Measurements from ENCODE around the gene HORMAD2.
A peak's percentile ranks its signal among the peaks of the same experiment; 100 is the strongest.
"Not testable (repeated sequence)": the region's sequence is repeated elsewhere in the genome, so short reads cannot be mapped to it uniquely, and the experiment has no call there.

Gene HORMAD2

DNA sequence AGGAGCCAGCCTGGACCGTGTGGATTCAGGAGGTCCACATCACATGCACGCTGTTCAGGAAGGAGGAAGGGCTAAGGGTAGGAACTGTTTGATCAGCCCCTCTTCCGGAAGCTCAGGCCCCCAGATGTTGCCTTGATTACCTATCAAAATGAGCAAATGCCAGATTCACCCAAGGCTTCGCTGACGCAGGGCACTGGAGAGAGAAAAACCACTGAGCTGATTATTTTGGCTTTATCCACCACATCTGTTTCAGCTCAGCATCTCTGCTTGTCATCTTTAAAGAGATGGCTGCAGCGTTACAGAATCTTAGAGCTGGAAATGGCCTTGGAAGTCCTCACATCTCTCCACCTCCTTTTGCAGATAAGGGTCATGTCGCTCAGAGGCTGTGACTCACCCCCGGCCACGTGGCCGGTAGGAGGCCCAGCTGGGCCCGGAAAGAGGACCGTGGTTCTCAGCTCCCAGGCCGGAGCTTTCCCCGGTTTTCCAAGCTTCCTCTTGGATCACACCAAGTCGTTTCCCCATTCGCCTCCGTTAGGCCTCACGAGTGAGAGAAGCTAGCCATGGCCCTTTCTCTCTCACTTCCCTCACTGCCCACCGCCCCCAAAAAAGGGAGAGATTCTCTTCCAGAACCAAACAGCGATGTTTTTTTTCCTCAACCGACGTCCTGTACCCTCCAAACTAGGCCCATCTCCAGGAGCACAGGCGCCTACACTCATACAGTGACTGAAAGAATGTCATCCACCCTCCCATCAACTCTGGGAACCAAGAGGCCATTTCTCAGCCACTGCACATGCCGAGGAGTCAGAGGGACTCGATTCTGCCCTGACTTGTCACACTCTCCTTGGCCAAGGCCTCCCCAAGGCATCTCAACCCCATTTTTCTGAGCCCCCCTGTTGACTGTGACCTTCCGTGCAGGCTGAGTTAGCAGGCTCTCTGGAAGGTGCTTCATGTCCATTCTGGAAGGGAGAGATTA lies 128.7 kb downstream of the HORMAD2 start:
- Histone ChIP-seq H3K27ac (ENCODE audit: low read length) (peak overlapping the region; percentile 58), H3K9me3 (ENCODE audit: control insufficient read depth in 2 of 2, low read length in 2 of 2) (no peaks in the 10 kb centered on the region), H3K27me3 (ENCODE audit: control insufficient read depth in 1 of 2, insufficient read depth in 2 of 2, low read length in 2 of 2) (peaks cover 3 to 6% of the 10 kb centered on the region in 2 donors), H3K36me3 (ENCODE audit: control insufficient read depth in 2 of 2, insufficient read depth in 2 of 2, low read length in 2 of 2) (no peaks in the 10 kb centered on the region), H3K9ac (ENCODE audit: low read length in 2 of 2) (no peak overlapping the region), H3K4me3 (ENCODE audit: low read length in 2 of 2) (peak overlapping the region in 1 of 2 donors; percentile 22), H3K4me1 (ENCODE audit: control insufficient read depth, insufficient read depth, low read length) (peaks cover 10% of the 10 kb centered on the region)

GRCh38 chr22:30209642-30210041 lies 129.4 kb downstream of the HORMAD2 start:
- Histone ChIP-seq H3K4me1 (ENCODE audit: control insufficient read depth, insufficient read depth, low read length) (peaks cover 10% of the 10 kb centered on the region), H3K9me3 (ENCODE audit: control insufficient read depth in 2 of 2, low read length in 2 of 2) (no peaks in the 10 kb centered on the region), H3K4me3 (ENCODE audit: low read length in 2 of 2) (no peak overlapping the region), H3K27ac (ENCODE audit: low read length) (peak overlapping the region; percentile 58), H3K36me3 (ENCODE audit: control insufficient read depth in 2 of 2, insufficient read depth in 2 of 2, low read length in 2 of 2) (no peaks in the 10 kb centered on the region), H3K27me3 (ENCODE audit: control insufficient read depth in 1 of 2, insufficient read depth in 2 of 2, low read length in 2 of 2) (peaks cover 3 to 7% of the 10 kb centered on the region in 2 donors), H3K9ac (ENCODE audit: low read length in 2 of 2) (no peak overlapping the region)

DNA sequence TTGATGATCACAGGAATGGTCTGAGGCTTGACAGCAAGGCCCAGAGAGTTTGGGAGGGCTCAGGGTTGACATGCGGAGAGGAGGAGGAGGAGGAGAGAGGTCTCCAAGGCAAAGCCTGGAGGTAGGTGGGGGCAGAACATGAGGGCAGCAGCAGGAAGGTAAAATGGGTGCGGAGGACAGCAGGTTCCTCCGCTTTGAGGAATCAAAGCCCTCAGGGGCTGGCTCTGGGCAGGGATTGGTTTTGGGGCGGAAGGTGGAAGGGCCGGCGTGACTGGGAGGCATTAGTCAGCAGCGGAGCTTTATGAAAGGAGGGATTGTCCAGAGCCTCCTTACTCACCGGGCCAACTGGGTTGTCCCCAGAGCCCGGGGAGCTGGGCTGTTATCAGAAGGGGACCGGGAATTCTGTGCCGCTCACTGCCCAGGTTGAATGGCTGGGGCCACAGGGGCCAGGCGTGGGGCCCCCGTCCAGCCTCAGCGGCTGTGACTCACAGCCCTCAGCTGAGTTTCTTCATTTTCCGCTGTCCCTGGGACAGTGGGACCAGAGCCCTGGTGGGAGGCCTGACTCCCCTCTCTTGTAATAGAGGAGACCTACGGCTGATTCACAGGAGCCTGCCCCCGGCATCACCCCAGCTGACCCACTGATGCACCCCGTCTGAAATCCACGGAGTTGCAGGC lies 130.1 kb downstream of the HORMAD2 start:
- Histone ChIP-seq H3K27me3 (ENCODE audit: control insufficient read depth in 1 of 2, insufficient read depth in 2 of 2, low read length in 2 of 2) (peaks cover 3 to 7% of the 10 kb centered on the region in 2 donors), H3K36me3 (ENCODE audit: control insufficient read depth in 2 of 2, insufficient read depth in 2 of 2, low read length in 2 of 2) (no peaks in the 10 kb centered on the region), H3K4me1 (ENCODE audit: control insufficient read depth, insufficient read depth, low read length) (peaks cover 8% of the 10 kb centered on the region), H3K9ac (ENCODE audit: low read length in 2 of 2) (no peak overlapping the region), H3K27ac (ENCODE audit: low read length) (no peak overlapping the region), H3K4me3 (ENCODE audit: low read length in 2 of 2) (no peak overlapping the region), H3K9me3 (ENCODE audit: control insufficient read depth in 2 of 2, low read length in 2 of 2) (no peaks in the 10 kb centered on the region)

DNA sequence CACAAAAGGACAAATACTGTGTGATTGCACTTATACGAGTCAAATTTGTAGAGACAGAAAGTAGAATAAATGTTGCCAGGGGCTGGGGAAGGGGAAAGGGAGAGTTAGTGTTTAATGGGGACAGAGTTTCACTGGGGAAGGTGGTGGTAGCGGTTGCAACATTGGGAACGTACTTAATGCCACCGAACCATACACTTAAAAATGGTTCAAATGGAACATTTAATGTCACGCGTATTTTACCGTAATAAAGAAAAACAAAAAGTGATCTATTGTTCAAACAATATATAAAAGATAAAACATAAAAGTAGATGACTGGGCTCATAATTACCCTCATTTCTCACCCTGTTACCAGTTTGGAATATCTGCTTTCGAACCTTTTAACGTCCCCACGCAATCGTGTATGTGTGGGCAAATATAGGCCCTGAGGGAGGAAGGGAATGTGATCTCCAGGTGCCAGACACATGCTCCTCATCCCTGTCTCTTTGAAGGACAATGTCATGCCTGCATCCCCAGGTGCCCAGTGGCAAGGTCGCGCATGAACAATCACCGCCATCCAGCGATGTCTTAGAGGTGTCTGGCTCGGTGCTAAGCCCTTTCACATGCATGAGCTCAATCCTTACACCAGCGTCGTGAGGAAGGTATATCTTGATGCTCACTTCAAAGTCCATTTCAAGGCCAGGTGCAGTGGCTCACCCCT lies 131.0 kb downstream of the HORMAD2 start:
- no peak overlapping the region for H3K9ac ChIP-seq (ENCODE audit: low read length in 2 of 2)
- H3K27ac ChIP-seq (ENCODE audit: low read length) = no peak overlapping the region
- no peaks in the 10 kb centered on the region for H3K36me3 ChIP-seq (ENCODE audit: control insufficient read depth in 2 of 2, insufficient read depth in 2 of 2, low read length in 2 of 2)
- no peak overlapping the region for H3K4me3 ChIP-seq (ENCODE audit: low read length in 2 of 2)
- H3K4me1 ChIP-seq (ENCODE audit: control insufficient read depth, insufficient read depth, low read length) = peaks cover 4% of the 10 kb centered on the region
- H3K27me3 ChIP-seq (ENCODE audit: control insufficient read depth in 1 of 2, insufficient read depth in 2 of 2, low read length in 2 of 2) = peaks cover 0 to 8% of the 10 kb centered on the region in 2 donors
- no peaks in the 10 kb centered on the region for H3K9me3 ChIP-seq (ENCODE audit: control insufficient read depth in 2 of 2, low read length in 2 of 2)

DNA sequence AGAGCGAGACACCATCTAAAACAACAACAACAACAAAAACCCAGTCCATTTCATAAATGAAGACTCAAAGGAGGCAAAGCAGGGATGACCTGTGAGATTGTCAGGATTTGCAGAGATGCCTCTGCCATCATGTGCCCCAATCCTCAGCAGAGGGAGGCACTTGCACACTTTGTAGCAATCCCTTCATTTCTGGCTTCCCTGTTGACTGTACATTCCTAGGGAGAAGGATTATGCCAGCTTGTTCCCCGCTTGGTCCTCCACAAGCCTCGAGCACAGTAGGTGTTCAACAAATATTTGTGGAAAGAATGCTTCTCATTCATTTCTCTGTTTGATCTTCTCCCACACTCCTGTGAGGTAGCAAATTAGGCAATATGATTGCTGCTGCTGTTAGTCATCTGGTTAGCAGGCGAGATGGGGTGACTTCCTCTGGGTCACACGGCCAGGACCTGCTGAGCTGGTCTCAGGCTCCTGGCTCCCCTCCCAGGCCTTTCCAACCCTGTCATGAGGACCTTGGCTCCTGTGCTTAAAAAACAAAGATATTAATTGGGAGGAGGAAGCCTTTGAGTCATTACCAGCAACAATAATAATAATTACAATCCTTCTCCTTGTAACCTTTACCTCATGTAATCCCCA lies 132.2 kb downstream of the HORMAD2 start:
- no peak overlapping the region for H3K9ac ChIP-seq (ENCODE audit: low read length in 2 of 2)
- peaks cover 4% of the 10 kb centered on the region for H3K4me1 ChIP-seq (ENCODE audit: control insufficient read depth, insufficient read depth, low read length)
- H3K27me3 ChIP-seq (ENCODE audit: control insufficient read depth in 1 of 2, insufficient read depth in 2 of 2, low read length in 2 of 2) = peaks cover 0 to 8% of the 10 kb centered on the region in 2 donors
- H3K4me3 ChIP-seq (ENCODE audit: low read length in 2 of 2) = no peak overlapping the region
- no peaks in the 10 kb centered on the region for H3K9me3 ChIP-seq (ENCODE audit: control insufficient read depth in 2 of 2, low read length in 2 of 2)
- no peak overlapping the region for H3K27ac ChIP-seq (ENCODE audit: low read length)
- no peaks in the 10 kb centered on the region for H3K36me3 ChIP-seq (ENCODE audit: control insufficient read depth in 2 of 2, insufficient read depth in 2 of 2, low read length in 2 of 2)

GRCh38 chr22:30212996-30213441 lies 132.8 kb downstream of the HORMAD2 start:
- H3K27me3 ChIP-seq (ENCODE audit: control insufficient read depth in 1 of 2, insufficient read depth in 2 of 2, low read length in 2 of 2) = peaks cover 0 to 8% of the 10 kb centered on the region in 2 donors
- no peak overlapping the region for H3K4me3 ChIP-seq (ENCODE audit: low read length in 2 of 2)
- H3K4me1 ChIP-seq (ENCODE audit: control insufficient read depth, insufficient read depth, low read length) = peaks cover 4% of the 10 kb centered on the region
- no peaks in the 10 kb centered on the region for H3K36me3 ChIP-seq (ENCODE audit: control insufficient read depth in 2 of 2, insufficient read depth in 2 of 2, low read length in 2 of 2)
- no peaks in the 10 kb centered on the region for H3K9me3 ChIP-seq (ENCODE audit: control insufficient read depth in 2 of 2, low read length in 2 of 2)
- no peak overlapping the region for H3K27ac ChIP-seq (ENCODE audit: low read length)
- H3K9ac ChIP-seq (ENCODE audit: low read length in 2 of 2) = no peak overlapping the region

GRCh38 chr22:30214703-30215407 lies 134.6 kb downstream of the HORMAD2 start:
- Histone ChIP-seq H3K27ac (ENCODE audit: low read length) (no peak overlapping the region), H3K4me1 (ENCODE audit: control insufficient read depth, insufficient read depth, low read length) (no peaks in the 10 kb centered on the region), H3K9me3 (ENCODE audit: control insufficient read depth in 2 of 2, low read length in 2 of 2) (no peaks in the 10 kb centered on the region), H3K27me3 (ENCODE audit: control insufficient read depth in 1 of 2, insufficient read depth in 2 of 2, low read length in 2 of 2) (peaks cover 0 to 8% of the 10 kb centered on the region in 2 donors), H3K36me3 (ENCODE audit: control insufficient read depth in 2 of 2, insufficient read depth in 2 of 2, low read length in 2 of 2) (no peaks in the 10 kb centered on the region), H3K9ac (ENCODE audit: low read length in 2 of 2) (no peak overlapping the region), H3K4me3 (ENCODE audit: low read length in 2 of 2) (no peak overlapping the region)

DNA sequence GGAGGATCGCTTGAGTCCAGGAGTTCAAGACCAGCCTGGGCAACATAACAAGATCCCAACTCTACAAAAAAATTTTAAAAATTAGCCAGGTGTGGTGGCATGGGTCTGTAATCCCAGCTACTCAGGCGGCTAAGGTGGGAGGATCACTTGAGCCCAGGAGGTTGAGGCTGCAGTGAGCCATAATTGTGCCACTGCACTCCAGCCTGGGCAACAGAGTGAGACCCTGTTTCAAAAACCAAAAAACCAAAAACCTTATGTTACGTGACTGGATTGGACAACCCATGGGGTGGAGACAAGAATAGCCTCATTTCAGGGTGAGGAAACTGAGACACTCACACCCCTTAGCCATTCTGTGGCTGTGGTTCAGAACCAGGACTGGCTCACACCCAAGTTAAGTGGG lies 136.0 kb downstream of the HORMAD2 start:
- H3K4me1 ChIP-seq (ENCODE audit: control insufficient read depth, insufficient read depth, low read length); H3K9ac ChIP-seq (ENCODE audit: low read length in 2 of 2); H3K9me3 ChIP-seq (ENCODE audit: control insufficient read depth in 2 of 2, low read length in 2 of 2); H3K36me3 ChIP-seq (ENCODE audit: control insufficient read depth in 2 of 2, insufficient read depth in 2 of 2, low read length in 2 of 2); H3K27ac ChIP-seq (ENCODE audit: low read length); H3K4me3 ChIP-seq (ENCODE audit: low read length in 2 of 2): not testable (repeated sequence)
- H3K27me3 ChIP-seq (ENCODE audit: control insufficient read depth in 1 of 2, insufficient read depth in 2 of 2, low read length in 2 of 2) = peaks cover 5 to 11% of the 10 kb centered on the region in 2 donors

GRCh38 chr22:30216710-30217109 lies 136.4 kb downstream of the HORMAD2 start:
- H3K27ac ChIP-seq (ENCODE audit: low read length) = no peak overlapping the region
- peaks cover 5 to 12% of the 10 kb centered on the region in 2 donors for H3K27me3 ChIP-seq (ENCODE audit: control insufficient read depth in 1 of 2, insufficient read depth in 2 of 2, low read length in 2 of 2)
- H3K9ac ChIP-seq (ENCODE audit: low read length in 2 of 2) = no peak overlapping the region
- H3K9me3 ChIP-seq (ENCODE audit: control insufficient read depth in 2 of 2, low read length in 2 of 2) = no peaks in the 10 kb centered on the region
- H3K36me3 ChIP-seq (ENCODE audit: control insufficient read depth in 2 of 2, insufficient read depth in 2 of 2, low read length in 2 of 2) = no peaks in the 10 kb centered on the region
- H3K4me1 ChIP-seq (ENCODE audit: control insufficient read depth, insufficient read depth, low read length) = no peaks in the 10 kb centered on the region
- H3K4me3 ChIP-seq (ENCODE audit: low read length in 2 of 2) = no peak overlapping the region

Measured in stomach smooth muscle (tissue), 2 donors.